Transverse colon (tissue), 4 donors: ENCODE measurements around the gene MFF. TPM values are rescaled to one million over a fixed set of nuclear protein-coding genes. Genes with fewer than 3 reads are reported as not detected.
"Not testable (repeated sequence)": the region's sequence is repeated elsewhere in the genome, so short reads cannot be mapped to it uniquely, and the experiment has no call there.

Experiments
- DNase-seq: peaks from one replicate; pipeline ENCODE4 v3.0.0-alpha.2; 2019
- H3K27ac ChIP-seq, 4 donors: fragments of 200-600 bp; sonication (generic); 2 replicates each; pipeline ENCODE4 v1.5.1; 2016 to 2018; ENCODE audit warnings: inconsistent platforms in 4 of 4
- H3K27me3 ChIP-seq: fragments of 200-600 bp; sonication (generic); 2 replicates; pipeline ENCODE4 v1.5.1; 2017; ENCODE audit warnings: inconsistent platforms
- H3K36me3 ChIP-seq, 4 donors: fragments of 200-600 bp; sonication (generic); 2 replicates each; pipeline ENCODE4 v1.5.1; 2017 to 2019; ENCODE audit warnings: inconsistent platforms in 4 of 4
- H3K4me1 ChIP-seq, 4 donors: fragments of 200-600 bp; sonication (generic); 2 replicates each; pipeline ENCODE4 v1.5.1; 2017 to 2020; ENCODE audit warnings: inconsistent platforms in 4 of 4
- H3K4me3 ChIP-seq, 4 donors: fragments of 200-600 bp; sonication (generic); 1 replicate in 1 of 4; 2 replicates in 3 of 4; pipeline versions ENCODE4 v1.5.1 to v1.6.1; 2017 to 2019; ENCODE audit warnings: inconsistent platforms in 4 of 4
- H3K9me3 ChIP-seq, 2 donors: fragments of 200-600 bp; sonication (generic); 2 replicates each; pipeline ENCODE4 v1.5.1; 2017 to 2019; ENCODE audit warnings: inconsistent platforms in 2 of 2
- CTCF ChIP-seq, 5 experiments: fragments of 200-600 bp in 3 of 5; fragments of 450-650 bp in 2 of 5; sonication (generic) in 3 of 5; IDR thresholded peaks; 1 replicate in 2 of 5; 2 replicates in 3 of 5; pipeline ENCODE4 v1.5.1; 2016 to 2017; ENCODE audit warnings: antibody characterized with exemption in 5 of 5, inconsistent platforms in 3 of 5, mild to moderate bottlenecking in 2 of 5, moderate library complexity in 1 of 5
- EP300 ChIP-seq: sonication (generic); formaldehyde crosslinking; IDR thresholded peaks from one replicate; pipeline ENCODE4 v1.6.1; 2017; ENCODE audit warnings: antibody characterized with exemption, low read depth
- POLR2A ChIP-seq: fragments of 450-650 bp; IDR thresholded peaks from one replicate; pipeline ENCODE4 v1.6.1; 2016; ENCODE audit warnings: antibody characterized with exemption, mild to moderate bottlenecking, moderate library complexity
- POLR2AphosphoS5 ChIP-seq, 3 donors: sonication (generic); formaldehyde crosslinking; IDR thresholded peaks; one replicate each; pipeline ENCODE4 v1.6.1; 2016; ENCODE audit warnings: antibody characterized with exemption in 3 of 3
- WGBS, 2 donors: methylation state at CpG; one replicate each; pipeline ENCODE4 v1.1.5; 2018; ENCODE audit warnings: low coverage in 1 of 2; 5-methylcytosine and 5-hydroxymethylcytosine counted together
- in situ Hi-C, 4 donors: fragments of 200-750 bp; cut with MboI; loops; one replicate each; pipeline versions ENCODE4 v1.15.0 to v1.15.1; 2017; ENCODE audit warnings: low sequenced_read_pairs in 3 of 4, low pct_ligation_motif_present in 1 of 4, low pct_unique_long_range_greater_than_20kb in 1 of 4
- intact Hi-C: fragments of 100-400 bp; cut with DNase I; formaldehyde crosslinking; loops from one replicate; pipeline ENCODE4 v1.15.1; 2023; ENCODE audit warnings: low total_unique reads
- total RNA-seq, 4 donors: library from RNA; depleted of rRNA; stranded (reverse); fragments of >200 nt; gene quantifications; one replicate each; pipeline ENCODE4 v1.1.0, GENCODE V29; 2016

MFF gene
- total RNA-seq, 4 donors from 2014 or later = 22.3 to 127 (median 103) TPM

GRCh38 chr2:227351639-227352038, 26.6 kb downstream of the MFF start:
- H3K4me1 ChIP-seq = no peaks in the 10 kb centered on the region
- 33 to 75% methylated on average over 3 to 4 of the region's 4 CpGs for WGBS, 2 donors
- H3K4me3 ChIP-seq = no peak overlapping the region
- intact Hi-C loops = no loop called here
- no peaks in the 10 kb centered on the region for H3K27me3 ChIP-seq
- H3K36me3 ChIP-seq = peaks cover 0 to 14% (median 0%) of the 10 kb centered on the region in 4 donors
- no peak for DNase-seq
- no peak for TF ChIP-seq EP300
- TF ChIP-seq POLR2AphosphoS5 (IDR thresholded peaks at IDR 0.05) = no peak
- TF ChIP-seq POLR2A = no peak
- TF ChIP-seq CTCF (IDR thresholded peaks at IDR 0.05) = no peak
- no peaks in the 10 kb centered on the region for H3K9me3 ChIP-seq
- in situ Hi-C loops = no loop called here
- H3K27ac ChIP-seq = no peak overlapping the region

- no peaks in the 10 kb centered on the region for H3K4me1 ChIP-seq
- in situ Hi-C loops = no loop called here
Observed at GRCh38 chr2:227360351-227360750, 35.3 kb downstream of the MFF start.

GRCh38 chr2:227363756-227364155, 38.7 kb downstream of the MFF start:
- no peak for DNase-seq
- TF ChIP-seq CTCF (IDR thresholded peaks at IDR 0.05) (peak in 2 of 5 experiments; percentile 11 to 12), POLR2A (no peak)
- H3K4me3 ChIP-seq = no peak overlapping the region
- no peaks in the 10 kb centered on the region for H3K4me1 ChIP-seq
- no peaks in the 10 kb centered on the region for H3K9me3 ChIP-seq
- WGBS, 2 donors = 89 to 97% methylated on average over 6 of the region's 6 CpGs
- H3K27me3 ChIP-seq = no peaks in the 10 kb centered on the region
- intact Hi-C loops (no loop called here), in situ Hi-C loops (no loop called here)
- no peak overlapping the region for H3K27ac ChIP-seq
- peaks cover 0 to 18% (median under 1%) of the 10 kb centered on the region in 4 donors for H3K36me3 ChIP-seq

More at GRCh38 chr2:227360351-227360750, 35.3 kb downstream of the MFF start:
- intact Hi-C loops = no loop called here
- Histone ChIP-seq H3K27me3 (no peaks in the 10 kb centered on the region), H3K27ac (no peak overlapping the region), H3K9me3 (no peaks in the 10 kb centered on the region), H3K4me3 (no peak overlapping the region), H3K36me3 (peaks cover 0 to 42% (median 10%) of the 10 kb centered on the region in 4 donors)
- no peak for DNase-seq
- 87 to 88% methylated on average over 5 of the region's 5 CpGs for WGBS, 2 donors
- TF ChIP-seq POLR2AphosphoS5 (IDR thresholded peaks at IDR 0.05) (no peak), CTCF (IDR thresholded peaks at IDR 0.05) (no peak), EP300 (no peak), POLR2A (no peak)

GRCh38 chr2:227364585-227365263, 39.7 kb downstream of the MFF start:
- H3K9me3 ChIP-seq, intact Hi-C loops, DNase-seq, H3K27me3 ChIP-seq, H3K27ac ChIP-seq, H3K4me3 ChIP-seq, H3K4me1 ChIP-seq, in situ Hi-C loops: not testable (repeated sequence)
- H3K36me3 ChIP-seq = peaks cover 0 to 12% (median 0%) of the 10 kb centered on the region in 4 donors
- 91 to 95% methylated on average over 6 to 11 of the region's 11 CpGs for WGBS, 2 donors

- WGBS, 2 donors = 57 to 85% methylated on average over 3 of the region's 3 CpGs
- DNase-seq = no peak
- H3K27me3 ChIP-seq = no peaks in the 10 kb centered on the region
- TF ChIP-seq CTCF (IDR thresholded peaks at IDR 0.05) = no peak
- TF ChIP-seq EP300 = no peak
- TF ChIP-seq POLR2A = no peak
- no peak for TF ChIP-seq POLR2AphosphoS5 (IDR thresholded peaks at IDR 0.05)
- no peak overlapping the region for H3K27ac ChIP-seq
- peaks cover 0 to 3% (median 0%) of the 10 kb centered on the region in 4 donors for H3K36me3 ChIP-seq
- H3K9me3 ChIP-seq = no peaks in the 10 kb centered on the region
- intact Hi-C loops (no loop called here), in situ Hi-C loops (no loop called here)
- H3K4me3 ChIP-seq = no peak overlapping the region
- no peaks in the 10 kb centered on the region for H3K4me1 ChIP-seq
Observed at GRCh38 chr2:227365833-227366232, 40.8 kb downstream of the MFF start.
